GM12878 (cell line): Measurements from ENCODE around the gene ACTRT3. TPM values are rescaled to one million over a fixed set of nuclear protein-coding genes. Genes with fewer than 3 reads are reported as not detected.
A peak's percentile ranks its signal among the peaks of the same experiment; 100 is the strongest.

Experiments used
- BCL11A ChIP-seq: IDR thresholded peaks from 2 replicates; pipeline ENCODE4 v1.6.1; 2011; ENCODE audit warnings: low read depth, low read length
- CBX3 ChIP-seq: fragments of 200-600 bp; sonication (generic); IDR thresholded peaks from 2 replicates; pipeline ENCODE4 v1.6.1; 2016; ENCODE audit warnings: low read depth, borderline replicate concordance
- CHD1 ChIP-seq: IDR thresholded peaks from 2 replicates; pipeline ENCODE4 v1.6.1; 2012; ENCODE audit warnings: low read depth, low read length, improper control_type of control experiment
- CREB1 ChIP-seq: IDR thresholded peaks from 2 replicates; pipeline ENCODE4 v1.6.1; 2012; ENCODE audit warnings: low read depth, mild to moderate bottlenecking, inconsistent platforms
- DPF2 ChIP-seq: fragments of 450-650 bp; IDR thresholded peaks from 2 replicates; pipeline ENCODE4 v1.6.1; 2017; ENCODE audit warnings: mild to moderate bottlenecking
- EED ChIP-seq: sonication (generic); IDR thresholded peaks from 2 replicates; pipeline ENCODE4 v1.6.1; 2016; ENCODE audit warnings: antibody characterized with exemption, low read depth
- EGR1 ChIP-seq, 2 experiments: IDR thresholded peaks; 1 replicate in 1 of 2; 2 replicates in 1 of 2; pipeline ENCODE4 v1.6.1; 2011 to 2012; ENCODE audit warnings: low read depth in 2 of 2, low read length in 2 of 2, borderline replicate concordance in 1 of 2, mild to moderate bottlenecking in 1 of 2, moderate library complexity in 1 of 2
- FOXK2 ChIP-seq: fragments of 450-650 bp; IDR thresholded peaks from 2 replicates; pipeline ENCODE4 v1.6.1; 2017; ENCODE audit warnings: mild to moderate bottlenecking, moderate library complexity
- FOXM1 ChIP-seq: IDR thresholded peaks from 2 replicates; pipeline ENCODE4 v1.6.1; 2012; ENCODE audit warnings: low read depth, mild to moderate bottlenecking, inconsistent platforms, low read length, moderate library complexity
- HDAC6 ChIP-seq: fragments of 200-600 bp; sonication (generic); IDR thresholded peaks from one replicate; pipeline ENCODE4 v1.8.0; 2017; ENCODE audit warnings: antibody characterized with exemption; ENCODE audit not compliant: unreplicated experiment
- IRF3 ChIP-seq: fragments of 450-650 bp; IDR thresholded peaks from 2 replicates; pipeline ENCODE4 v1.6.1; 2014; ENCODE audit warnings: mild to moderate bottlenecking
- NR2C1 ChIP-seq: fragments of 450-650 bp; IDR thresholded peaks from 2 replicates; pipeline ENCODE4 v1.6.1; 2017; ENCODE audit warnings: antibody characterized with exemption, mild to moderate bottlenecking, moderate library complexity
- NR2F1 ChIP-seq: fragments of 450-650 bp; conservative IDR thresholded peaks from 2 replicates; pipeline ENCODE4 v1.6.1; 2017; ENCODE audit warnings: mild to moderate bottlenecking
- PBX3 ChIP-seq: IDR thresholded peaks from 2 replicates; pipeline ENCODE4 v1.6.1; 2011; ENCODE audit warnings: mild to moderate bottlenecking, low read depth, low read length, moderate library complexity; ENCODE audit not compliant: insufficient replicate concordance
- POLR2AphosphoS2 ChIP-seq: IDR thresholded peaks from 2 replicates; pipeline ENCODE4 v1.6.1; 2011; ENCODE audit warnings: low read depth, mild to moderate bottlenecking, low read length, improper control_type of control experiment, moderate library complexity
- POLR2AphosphoS5 ChIP-seq: IDR thresholded peaks from 2 replicates; pipeline ENCODE4 v1.6.1; 2011; ENCODE audit warnings: mild to moderate bottlenecking, low read length, inconsistent platforms
- RAD51 ChIP-seq: fragments of 450-650 bp; IDR thresholded peaks from 2 replicates; pipeline ENCODE4 v1.6.1; 2016; ENCODE audit warnings: moderate library complexity, mild to moderate bottlenecking, inconsistent platforms
- SMAD1 ChIP-seq: fragments of 450-650 bp; IDR thresholded peaks from 2 replicates; pipeline ENCODE4 v1.6.1; 2018; ENCODE audit warnings: mild to moderate bottlenecking, low read depth; ENCODE audit not compliant: partially characterized antibody
- USF1 ChIP-seq: IDR thresholded peaks from 2 replicates; pipeline ENCODE4 v1.6.1; 2011; ENCODE audit warnings: borderline replicate concordance, low read depth, mild to moderate bottlenecking, moderate library complexity, mixed read lengths, low read length; ENCODE audit not compliant: insufficient read depth; ENCODE audit errors: extremely low read length
- YBX1 ChIP-seq: fragments of 450-650 bp; IDR thresholded peaks from 2 replicates; pipeline ENCODE4 v1.6.1; 2016; ENCODE audit warnings: antibody characterized with exemption
- ZBTB33 ChIP-seq: fragments of 450-650 bp; IDR thresholded peaks from 2 replicates; pipeline ENCODE4 v1.6.1; 2017; ENCODE audit warnings: mild to moderate bottlenecking
- ZNF687 ChIP-seq: fragments of 450-650 bp; IDR thresholded peaks from 2 replicates; pipeline ENCODE4 v1.6.1; 2017; ENCODE audit warnings: mild to moderate bottlenecking, moderate library complexity
- polyA plus RNA-seq, 11 experiments: library from polyadenylated mRNA; depleted of rRNA in 4 of 11; unstranded in 6 of 11; stranded (reverse) in 5 of 11; fragments of >200 nt; fragmentation: Nextera tagmentation in 4 of 11; fragmentation: Illumina TruSeq in 1 of 11; extraction: Ambion mirVana in 4 of 11; extraction: Trizol in 1 of 11; gene quantifications; 1 replicate in 1 of 11; 2 replicates in 10 of 11; pipeline versions ENCODE4 v1.2.1 to v1.2.3, GENCODE V29; 2011 to 2016; ENCODE audit warnings: inconsistent platforms in 2 of 11, missing spikeins in 2 of 11, low read depth in 1 of 11
- total RNA-seq, 4 experiments: library from RNA; depleted of rRNA in 3 of 4; stranded (reverse); fragments of >200 nt in 3 of 4; fragmentation: Illumina TruSeq in 1 of 4; extraction: Trizol in 1 of 4; gene quantifications; 2 replicates each; pipeline versions ENCODE4 v1.2.1 to v1.2.3, GENCODE V29; 2013 to 2021

Gene ACTRT3
- total and polyA plus RNA-seq, 10 of the 15 experiments (the other 5 are each of a cell fraction or from before 2014, with no cell fraction given): 0.02 to 0.58 (median 0.11) TPM; not detected in 1

GRCh38 chr3:169771497-169772304 is 2.3 kb upstream of the ACTRT3 start (continued):
- TF ChIP-seq EGR1 (IDR thresholded peaks at IDR 0.05; ENCODE audit: borderline replicate concordance in 1 of 2, low read depth in 2 of 2, low read length in 2 of 2) (no peak), CHD1 (no peak), ZNF687 (no peak), NR2F1 (no peak), RAD51 (no peak), YBX1 (no peak), SMAD1 (no peak), NR2C1 (no peak), HDAC6 (no peak), FOXK2 (no peak), CBX3 (no peak), IRF3 (no peak), POLR2AphosphoS2 (no peak), FOXM1 (no peak), BCL11A (no peak), PBX3 (no peak), EED (peak; percentile 52; the same call in 1 of the 2 replicates), ZBTB33 (no peak), POLR2AphosphoS5 (no peak), CREB1 (peak; percentile 32; the same call in 1 of the 2 replicates), DPF2 (no peak), USF1 (no peak)
